Neural progenitor cell (in vitro differentiated cells): ENCODE data around the gene LMO1. TPM values are rescaled to one million over a fixed set of nuclear protein-coding genes. Genes with fewer than 3 reads are reported as not detected.

Experiments
- DNase-seq: peaks from one replicate; pipeline ENCODE4 v3.0.0-alpha.2; 2016; ENCODE audit warnings: low spot score
- H2AFZ ChIP-seq: fragments of 200-600 bp; sonication (generic); replicated peaks from 2 replicates; pipeline ENCODE4 v1.6.1; 2016; ENCODE audit warnings: antibody characterized with exemption
- H3F3A ChIP-seq: fragments of 200-600 bp; sonication (generic); 2 replicates; pipeline ENCODE4 v1.6.1; 2016; ENCODE audit warnings: antibody characterized with exemption, low read depth
- H3K27ac ChIP-seq: fragments of 200-600 bp; sonication (generic); 2 replicates; pipeline ENCODE4 v1.5.1; 2016; ENCODE audit warnings: mild to moderate bottlenecking
- H3K27me3 ChIP-seq: fragments of 200-600 bp; sonication (generic); 2 replicates; pipeline ENCODE4 v1.6.1; 2016; ENCODE audit warnings: mild to moderate bottlenecking, moderate library complexity
- H3K36me3 ChIP-seq: fragments of 200-600 bp; sonication (generic); 2 replicates; pipeline ENCODE4 v1.5.1; 2016
- H3K4me1 ChIP-seq: fragments of 200-600 bp; sonication (generic); 2 replicates; pipeline ENCODE4 v1.6.1; 2016; ENCODE audit warnings: mixed run types
- H3K4me2 ChIP-seq: fragments of 200-600 bp; sonication (generic); 2 replicates; pipeline ENCODE4 v1.6.1; 2016
- H3K4me3 ChIP-seq: fragments of 200-600 bp; sonication (generic); 2 replicates; pipeline ENCODE4 v1.5.1; 2016
- H3K79me2 ChIP-seq: fragments of 200-600 bp; sonication (generic); 2 replicates; pipeline ENCODE4 v1.6.1; 2016; ENCODE audit warnings: low read depth
- H3K9ac ChIP-seq: fragments of 200-600 bp; sonication (generic); 2 replicates; pipeline ENCODE4 v1.6.1; 2016
- H3K9me3 ChIP-seq: fragments of 200-600 bp; sonication (generic); 2 replicates; pipeline ENCODE4 v1.5.1; 2016; ENCODE audit warnings: low read depth
- H4K20me1 ChIP-seq: fragments of 200-600 bp; sonication (generic); 2 replicates; pipeline ENCODE4 v1.6.1; 2016; ENCODE audit warnings: low read depth
- H3K27ac Mint-ChIP-seq: 3 replicates; pipeline ENCODE4 v1.8.0; 2021; ENCODE audit warnings: mixed read lengths
- H3K27me3 Mint-ChIP-seq: 2 replicates; pipeline ENCODE4 v1.8.0; 2022; ENCODE audit warnings: low read depth, mild to moderate bottlenecking, inconsistent platforms, moderate library complexity, mixed read lengths; ENCODE audit not compliant: insufficient read depth
- H3K36me3 Mint-ChIP-seq: 3 replicates; pipeline ENCODE4 v1.8.0; 2021; ENCODE audit warnings: mixed read lengths
- H3K4me1 Mint-ChIP-seq: 3 replicates; pipeline ENCODE4 v1.8.0; 2021; ENCODE audit warnings: mixed read lengths
- H3K4me3 Mint-ChIP-seq: 3 replicates; pipeline ENCODE4 v1.8.0; 2021; ENCODE audit warnings: mild to moderate bottlenecking, moderate library complexity, mixed read lengths
- H3K9me3 Mint-ChIP-seq: 3 replicates; pipeline ENCODE4 v1.8.0; 2020; ENCODE audit warnings: mixed read lengths
- CTCF ChIP-seq: fragments of 200-600 bp; sonication (generic); IDR thresholded peaks from 2 replicates; pipeline ENCODE4 v1.5.1; 2017; ENCODE audit warnings: antibody characterized with exemption, mild to moderate bottlenecking
- EZH2 ChIP-seq: fragments of 200-600 bp; sonication (generic); IDR thresholded peaks from 2 replicates; pipeline ENCODE4 v1.6.1; 2017; ENCODE audit warnings: antibody characterized with exemption, mild to moderate bottlenecking, moderate library complexity
- EZH2phosphoT487 ChIP-seq: fragments of 200-600 bp; sonication (generic); IDR thresholded peaks from 2 replicates; pipeline ENCODE4 v1.6.1; 2017; ENCODE audit warnings: antibody characterized with exemption
- total RNA-seq: library from RNA; depleted of rRNA; stranded (reverse); fragments of >200 nt; gene quantifications from 2 replicates; pipeline ENCODE4 v1.2.3, GENCODE V29; 2015; ENCODE audit warnings: low replicate concordance

The LMO1 gene
- total RNA-seq, 1 donor from 2014 or later, result 2.9 TPM

- H3K27ac ChIP-seq, result no peak overlapping the region
- Mint-ChIP-seq H3K27ac (peak overlapping the region; percentile 74), H3K4me3 (no peak overlapping the region), H3K4me1 (peaks cover 12% of the 10 kb centered on the region), H3K36me3 (no peaks in the 10 kb centered on the region), H3K9me3 (no peaks in the 10 kb centered on the region), H3K27me3 (peaks cover 8% of the 10 kb centered on the region)
- H3K4me3 ChIP-seq, result no peak overlapping the region
- H3K79me2 ChIP-seq, result no peaks in the 10 kb centered on the region
- H2AFZ ChIP-seq, result no peak overlapping the region
- H3K9ac ChIP-seq, result no peak overlapping the region
- no peak for TF ChIP-seq EZH2phosphoT487
- no peak for TF ChIP-seq EZH2
- no peak for TF ChIP-seq CTCF
- H3K4me1 ChIP-seq, result peaks cover 21% of the 10 kb centered on the region
- no peak for DNase-seq
- no peaks in the 10 kb centered on the region for H3K9me3 ChIP-seq
- no peaks in the 10 kb centered on the region for H3K27me3 ChIP-seq
- no peaks in the 10 kb centered on the region for H4K20me1 ChIP-seq
- H3F3A ChIP-seq, result no peaks in the 10 kb centered on the region
- H3K36me3 ChIP-seq, result no peaks in the 10 kb centered on the region
- H3K4me2 ChIP-seq, result no peak overlapping the region
Measured at GRCh38 chr11:8218409-8218808, 45.3 kb downstream of the LMO1 start.

- TF ChIP-seq EZH2phosphoT487 (no peak), CTCF (no peak), EZH2 (no peak)
- H3K4me2 ChIP-seq, result no peak overlapping the region
- H3K36me3 Mint-ChIP-seq, result no peaks in the 10 kb centered on the region
- H3K27me3 ChIP-seq, result no peaks in the 10 kb centered on the region
- H3K4me3 ChIP-seq, result no peak overlapping the region
- H3K79me2 ChIP-seq, result no peaks in the 10 kb centered on the region
- H3K27me3 Mint-ChIP-seq, result peaks cover 8% of the 10 kb centered on the region
- H3K4me1 ChIP-seq, result peaks cover 21% of the 10 kb centered on the region
- H3K36me3 ChIP-seq, result no peaks in the 10 kb centered on the region
- no peak overlapping the region for H3K4me3 Mint-ChIP-seq
- no peak overlapping the region for H2AFZ ChIP-seq
- H3K9ac ChIP-seq, result no peak overlapping the region
- no peak overlapping the region for H3K27ac ChIP-seq
- H3F3A ChIP-seq, result no peaks in the 10 kb centered on the region
- peaks cover 10% of the 10 kb centered on the region for H3K4me1 Mint-ChIP-seq
- no peaks in the 10 kb centered on the region for H3K9me3 Mint-ChIP-seq
- no peaks in the 10 kb centered on the region for H3K9me3 ChIP-seq
- H3K27ac Mint-ChIP-seq, result no peak overlapping the region
- no peak for DNase-seq
- no peaks in the 10 kb centered on the region for H4K20me1 ChIP-seq
Measured at GRCh38 chr11:8217926-8218325, 45.8 kb downstream of the LMO1 start.

DNA sequence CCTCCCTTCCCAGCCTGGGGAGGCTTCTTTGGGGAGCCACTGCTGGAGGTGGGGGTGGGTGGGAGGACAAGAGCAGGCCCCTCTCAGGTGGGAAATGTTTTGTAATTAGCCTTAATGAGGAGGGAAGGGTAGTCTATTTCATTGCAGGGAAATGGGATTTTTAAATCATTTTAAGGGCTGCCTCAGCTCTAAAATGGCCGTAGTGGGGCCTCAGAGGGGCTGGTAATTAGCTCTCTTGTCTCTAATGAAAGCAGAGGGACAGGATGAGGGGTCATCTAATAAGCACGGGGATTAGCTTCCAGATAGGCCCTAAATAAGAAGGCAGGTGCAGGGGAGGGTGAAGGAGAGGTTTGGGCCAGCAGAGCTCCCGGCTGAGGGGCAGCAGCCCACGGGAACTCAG lies 46.5 kb downstream of the LMO1 start:
- Mint-ChIP-seq H3K27me3 (peaks cover 8% of the 10 kb centered on the region), H3K4me3 (no peak overlapping the region), H3K4me1 (peaks cover 11% of the 10 kb centered on the region), H3K36me3 (no peaks in the 10 kb centered on the region), H3K9me3 (no peaks in the 10 kb centered on the region), H3K27ac (no peak overlapping the region)
- Histone ChIP-seq H3K9me3 (no peaks in the 10 kb centered on the region), H3K4me2 (peak overlapping the region; percentile 45), H3K36me3 (no peaks in the 10 kb centered on the region), H2AFZ (no peak overlapping the region), H3F3A (no peaks in the 10 kb centered on the region), H3K4me3 (no peak overlapping the region), H3K27ac (no peak overlapping the region), H3K79me2 (no peaks in the 10 kb centered on the region), H3K27me3 (no peaks in the 10 kb centered on the region), H4K20me1 (no peaks in the 10 kb centered on the region), H3K9ac (no peak overlapping the region), H3K4me1 (peaks cover 21% of the 10 kb centered on the region)
- TF ChIP-seq CTCF, result no peak
- TF ChIP-seq EZH2, result no peak
- TF ChIP-seq EZH2phosphoT487, result no peak
- no peak for DNase-seq

- no peak for TF ChIP-seq CTCF
- TF ChIP-seq EZH2, result no peak
- no peak for TF ChIP-seq EZH2phosphoT487
- Mint-ChIP-seq H3K27me3 (peaks cover 4% of the 10 kb centered on the region), H3K36me3 (no peaks in the 10 kb centered on the region), H3K27ac (no peak overlapping the region), H3K9me3 (no peaks in the 10 kb centered on the region), H3K4me3 (no peak overlapping the region), H3K4me1 (peaks cover 6% of the 10 kb centered on the region)
- Histone ChIP-seq H3K4me1 (peaks cover 20% of the 10 kb centered on the region), H3K27me3 (no peaks in the 10 kb centered on the region), H4K20me1 (no peaks in the 10 kb centered on the region), H3K27ac (no peak overlapping the region), H3F3A (no peaks in the 10 kb centered on the region), H3K9me3 (no peaks in the 10 kb centered on the region), H3K4me3 (no peak overlapping the region), H3K36me3 (no peaks in the 10 kb centered on the region), H2AFZ (no peak overlapping the region), H3K9ac (no peak overlapping the region), H3K79me2 (no peaks in the 10 kb centered on the region), H3K4me2 (no peak overlapping the region)
- DNase-seq, result no peak
Measured at GRCh38 chr11:8213376-8213775, 50.3 kb downstream of the LMO1 start.
